Measurements from ENCODE around the gene ENOX1. TPM values are rescaled to one million over a fixed set of nuclear protein-coding genes. Genes with fewer than 3 reads are reported as not detected.

Gene ENOX1
- total and polyA plus RNA-seq, 2 of the 8 experiments (the other 6 are each of a cell fraction or from before 2014, with no cell fraction given) = 0.23 to 0.37 TPM

- TF ChIP-seq KDM4A (IDR thresholded peaks at IDR 0.05; ENCODE audit: low read depth, low read length, severe bottlenecking) (no peak), CHD7 (IDR thresholded peaks at IDR 0.05; ENCODE audit: insufficient replicate concordance, low read length) (no peak), POLR2AphosphoS5 (IDR thresholded peaks at IDR 0.05; ENCODE audit: low read depth, low read length) (no peak), BCL11A (IDR thresholded peaks at IDR 0.05; ENCODE audit: low read depth in 2 of 2, low read length in 2 of 2) (no peak)
These were observed 595.2 kb downstream of the ENOX1 start (continued) for GRCh38 chr13:43191546-43191945.

All from H1 (cell line).